GM19099 (cell line): ENCODE results near the gene CEP126.

Source experiments
- POLR2A ChIP-seq: IDR thresholded peaks from 3 replicates; pipeline ENCODE4 v1.6.1; 2011; ENCODE audit warnings: low read depth; ENCODE audit not compliant: insufficient read length; ENCODE audit errors: extremely low read depth

The CEP126 gene, protein sequence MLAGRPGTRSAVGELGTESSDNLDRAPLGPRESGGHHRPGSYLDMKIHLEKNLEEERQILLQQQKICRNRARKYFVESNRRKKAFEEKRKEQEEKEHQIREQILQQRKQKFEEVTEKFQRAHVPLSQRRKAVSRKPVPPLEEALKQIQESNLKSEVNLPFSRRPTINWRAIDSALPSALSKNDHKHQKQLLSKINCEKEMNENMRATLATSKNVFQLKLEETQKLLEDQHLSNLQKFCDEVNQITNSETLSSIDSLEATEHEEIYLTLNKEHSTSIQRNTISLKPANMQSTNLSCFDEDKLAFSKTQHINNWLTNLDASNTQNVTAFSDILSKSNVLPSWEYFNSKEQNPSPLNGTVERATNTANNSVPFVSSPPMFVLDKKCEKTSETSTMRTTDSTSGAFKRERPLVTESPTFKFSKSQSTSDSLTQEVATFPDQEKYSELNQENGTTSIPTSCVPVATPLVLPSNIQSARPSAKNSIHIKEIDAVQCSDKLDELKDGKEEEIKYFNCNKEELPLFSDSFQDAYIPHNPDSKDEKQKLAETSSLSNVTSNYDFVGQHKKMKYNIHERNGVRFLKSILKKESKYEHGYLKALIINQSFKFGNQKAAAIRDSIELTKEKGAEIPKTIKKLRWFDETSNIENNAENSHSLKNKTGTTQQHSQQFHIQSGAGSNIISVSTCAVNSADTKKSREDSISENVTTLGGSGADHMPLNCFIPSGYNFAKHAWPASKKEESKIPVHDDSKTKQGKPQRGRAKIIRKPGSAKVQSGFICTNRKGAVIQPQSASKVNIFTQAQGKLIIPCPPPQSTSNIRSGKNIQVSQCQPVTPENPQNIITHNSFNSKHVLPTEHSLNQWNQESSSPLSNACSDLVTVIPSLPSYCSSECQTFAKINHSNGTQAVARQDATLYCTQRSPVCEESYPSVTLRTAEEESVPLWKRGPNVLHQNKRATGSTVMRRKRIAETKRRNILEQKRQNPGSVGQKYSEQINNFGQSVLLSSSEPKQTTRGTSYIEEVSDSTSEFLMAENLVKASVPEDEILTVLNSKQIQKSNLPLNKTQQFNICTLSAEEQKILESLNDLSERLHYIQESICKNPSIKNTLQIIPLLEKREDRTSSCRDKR

GRCh38 chr11:101914738-101915426 lies at the start of gene CEP126:
Gene CEP126, plus strand, starts transcription at chr11:101915010. Its CDS starts 275 bp downstream, at chr11:101915285.
- TF ChIP-seq POLR2A = no peak

DNA sequence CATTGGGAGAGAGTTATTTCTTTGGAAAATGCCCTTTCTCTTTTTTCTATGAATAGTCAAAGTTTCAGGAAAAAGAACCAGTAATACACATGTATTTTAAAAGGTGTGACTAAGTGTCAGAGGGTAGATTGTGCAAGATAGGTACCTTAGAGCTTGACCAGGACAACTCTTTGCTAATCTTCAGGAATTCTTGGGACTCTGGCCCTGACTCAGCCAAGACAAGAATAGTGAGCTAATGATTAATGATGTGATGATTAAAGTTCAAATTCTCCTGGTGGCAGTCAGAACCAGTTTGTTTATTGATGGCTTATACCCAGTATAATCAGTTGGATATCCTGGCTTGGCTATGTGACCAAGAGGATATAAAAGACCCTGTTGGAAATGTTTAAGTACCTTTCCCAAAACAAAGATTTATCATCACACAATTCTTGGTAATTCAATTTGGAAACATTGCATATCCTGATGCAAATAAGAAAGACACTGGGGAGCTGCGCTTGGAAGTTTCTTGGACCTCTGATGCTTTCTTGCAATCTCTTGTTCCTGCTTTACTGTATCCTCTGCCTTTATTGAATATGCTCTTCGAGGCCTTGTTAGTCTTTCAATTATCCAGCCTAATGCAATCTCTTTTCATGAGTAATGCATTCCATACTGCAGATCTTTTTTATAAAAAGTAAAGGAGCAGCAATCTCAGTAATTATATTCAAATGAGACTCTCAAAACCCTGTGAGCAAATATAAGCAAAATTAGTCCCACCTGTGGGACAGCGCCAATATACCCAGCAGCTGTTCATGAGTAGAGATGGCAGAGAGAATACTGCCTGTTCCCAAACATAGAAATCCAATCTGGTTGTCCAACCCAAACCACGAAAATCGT lies 48.0 kb upstream of the CEP126 start:
- no peak for TF ChIP-seq POLR2A

DNA sequence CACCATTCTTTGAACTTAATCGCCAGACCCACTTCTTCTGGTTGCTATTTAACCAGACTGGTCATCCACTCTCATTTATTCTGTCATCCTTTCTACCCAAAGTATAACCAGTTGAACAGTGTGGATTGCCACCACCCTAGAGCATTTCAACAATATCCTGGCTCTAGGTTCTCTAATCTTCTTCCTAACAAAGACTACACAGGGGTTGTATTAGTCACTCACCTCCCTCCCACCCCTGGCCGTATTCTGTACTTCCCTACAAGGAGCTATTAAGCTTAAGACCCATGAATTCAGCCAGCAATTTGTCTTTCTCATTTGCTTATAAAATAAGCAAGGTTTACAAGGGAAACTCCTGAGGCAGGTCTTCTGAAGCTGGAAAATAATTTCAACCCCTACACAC lies 46.9 kb upstream of the CEP126 start:
- TF ChIP-seq POLR2A = no peak

DNA sequence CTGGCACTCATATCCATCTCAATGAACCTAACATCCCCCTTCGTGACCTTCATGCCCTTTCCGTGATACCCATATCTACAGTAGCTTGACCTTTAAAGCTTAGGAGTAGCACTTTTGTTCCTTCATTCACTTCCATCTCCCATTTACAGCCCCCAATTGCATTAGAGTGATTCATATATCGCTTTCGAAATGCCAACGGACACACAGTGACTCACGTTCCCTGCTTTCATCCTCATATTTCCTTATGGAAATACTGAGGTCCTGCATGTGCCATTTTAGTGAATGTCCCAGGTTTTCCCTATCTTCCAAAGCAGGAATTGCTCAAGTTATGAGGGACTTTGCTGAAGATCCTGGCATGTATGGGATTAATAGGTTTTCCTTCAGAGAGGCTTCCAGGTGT lies 44.3 kb upstream of the CEP126 start:
- TF ChIP-seq POLR2A = no peak

DNA sequence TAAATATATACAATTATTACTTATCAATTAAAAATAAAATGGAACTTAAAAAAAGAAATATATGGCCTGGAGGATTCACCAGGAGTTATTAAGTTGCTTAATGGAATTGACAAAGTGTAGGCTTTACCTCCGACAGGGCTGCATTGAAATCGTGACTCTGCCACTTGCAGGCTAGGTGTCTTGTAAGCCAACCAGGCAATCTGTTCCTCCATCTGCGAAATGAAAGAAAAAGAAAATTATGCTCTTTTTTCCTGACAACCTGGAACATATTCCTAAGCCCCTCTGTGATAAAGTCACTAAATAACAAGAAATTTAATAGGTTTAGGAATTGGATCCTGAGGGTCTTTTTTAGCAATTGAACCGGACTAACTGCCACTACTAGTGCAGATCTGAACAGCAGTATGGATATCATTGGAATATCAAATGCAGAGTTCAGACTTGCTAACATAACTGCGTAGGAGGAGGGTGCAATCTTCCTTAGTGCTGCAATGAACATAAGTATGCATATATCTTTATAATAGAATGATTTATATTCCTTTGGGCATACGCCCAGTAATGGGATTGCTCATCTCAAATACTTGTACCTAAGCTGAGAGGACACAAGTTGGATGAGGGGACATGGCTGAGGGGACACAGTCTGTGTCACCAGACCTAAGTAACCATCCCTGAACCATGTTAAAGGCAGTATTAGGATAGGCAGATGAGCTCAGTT lies 42.5 kb upstream of the CEP126 start:
- no peak for TF ChIP-seq POLR2A

DNA sequence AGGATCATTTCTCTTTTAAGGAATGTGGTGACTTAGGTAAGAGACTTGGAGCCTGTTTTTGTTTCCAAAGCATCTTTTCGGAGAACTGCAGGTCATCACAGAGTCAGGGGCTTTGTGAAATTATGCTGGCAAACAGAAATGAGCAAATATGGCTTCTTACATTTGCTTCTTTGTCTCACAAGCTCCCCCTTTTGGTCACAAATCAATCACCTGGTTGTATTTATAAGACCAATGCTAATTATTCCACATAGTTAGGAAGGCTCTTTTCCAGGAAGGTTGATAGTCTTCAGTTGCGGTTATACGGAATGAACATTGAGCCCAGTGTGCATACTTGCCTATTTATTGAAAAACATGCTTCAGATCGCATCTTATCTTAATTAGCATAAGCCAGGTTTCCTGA lies 34.6 kb upstream of the CEP126 start:
- no peak for TF ChIP-seq POLR2A

GRCh38 chr11:101881586-101881985 lies 33.2 kb upstream of the CEP126 start:
- no peak for TF ChIP-seq POLR2A

GRCh38 chr11:101885631-101886030 lies 29.2 kb upstream of the CEP126 start:
- no peak for TF ChIP-seq POLR2A

GRCh38 chr11:101889767-101890166 lies 25.0 kb upstream of the CEP126 start:
- TF ChIP-seq POLR2A = no peak

DNA sequence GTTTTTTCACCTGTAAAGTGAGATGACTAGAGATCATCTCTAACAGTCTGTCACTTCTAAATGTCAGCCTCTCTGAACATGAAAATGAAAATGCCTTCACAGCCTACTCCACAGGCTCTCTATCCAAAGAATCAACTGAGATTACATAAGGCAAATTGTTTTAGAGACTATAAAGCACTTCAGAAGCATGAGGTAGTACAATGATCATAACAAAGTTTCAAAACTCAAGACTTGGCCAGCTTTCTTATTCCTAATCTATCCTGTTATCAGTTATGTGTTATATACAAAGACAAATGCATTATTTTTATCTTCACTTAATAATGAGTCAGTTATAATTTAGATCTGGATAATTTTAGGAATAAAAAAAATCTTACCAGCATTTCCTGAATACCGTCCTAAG lies 20.3 kb upstream of the CEP126 start:
- no peak for TF ChIP-seq POLR2A

DNA sequence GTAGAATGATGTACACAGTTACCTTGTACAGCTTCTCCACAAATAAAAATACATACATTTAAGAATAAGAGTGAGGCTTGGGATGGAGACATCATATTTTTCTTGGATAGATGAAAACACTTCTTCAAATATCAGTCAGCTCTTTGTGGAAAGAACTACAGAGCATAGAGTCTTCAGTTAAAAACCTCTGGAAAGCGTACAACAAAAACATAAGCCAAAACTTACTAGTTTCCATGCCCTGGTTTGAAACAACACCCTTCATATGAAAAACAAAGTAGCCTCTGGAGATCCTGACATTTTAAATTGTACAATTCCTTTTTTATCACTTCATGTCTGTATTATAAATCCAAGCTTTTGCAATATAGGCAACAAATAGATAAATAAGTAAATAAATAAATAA lies 7.0 kb upstream of the CEP126 start:
- TF ChIP-seq POLR2A = no peak

DNA sequence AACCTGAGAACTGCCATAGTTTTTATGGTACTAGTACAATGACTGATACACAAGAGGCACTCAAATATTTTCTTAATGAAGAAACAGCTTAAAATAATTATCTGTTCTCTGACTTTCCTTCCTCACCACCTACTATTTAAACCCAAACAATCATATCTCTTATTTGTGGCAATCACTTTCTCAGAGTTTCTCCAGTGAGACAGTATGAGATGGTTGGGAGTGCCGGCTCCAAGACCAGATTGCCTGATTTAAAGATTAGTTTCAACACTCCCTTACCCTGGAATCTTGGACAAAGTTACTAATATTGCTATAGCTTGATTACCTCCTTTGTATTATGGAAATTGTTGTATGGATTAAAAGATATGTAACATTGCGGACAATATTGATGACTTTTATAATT lies 5.7 kb upstream of the CEP126 start:
- TF ChIP-seq POLR2A = no peak

DNA sequence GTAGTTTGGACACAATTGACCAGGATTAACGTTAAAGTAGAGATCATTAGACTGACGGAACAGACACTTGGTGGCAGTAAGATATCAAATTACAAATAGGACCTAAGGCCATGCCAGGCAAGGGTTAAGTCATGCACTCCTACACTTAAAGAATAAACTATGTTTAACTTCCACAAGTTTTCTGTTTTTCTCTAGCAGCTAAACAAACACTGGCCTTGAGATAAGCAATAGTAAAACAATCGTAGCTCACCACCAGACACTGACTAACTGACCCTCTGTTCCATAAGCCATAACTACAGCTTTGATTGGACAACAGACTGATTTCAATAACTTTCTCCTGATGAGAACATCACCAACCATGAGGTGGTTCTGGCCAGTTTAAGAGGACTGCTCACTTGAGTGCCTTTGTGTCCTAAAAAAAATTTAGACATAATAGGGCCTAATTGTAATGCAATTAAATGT lies 2.0 kb upstream of the CEP126 start:
- no peak for TF ChIP-seq POLR2A
